Heart left ventricle (tissue), 16 donors: Measurements from ENCODE around the gene ELL. TPM values are rescaled to one million over a fixed set of nuclear protein-coding genes. Genes with fewer than 3 reads are reported as not detected.

Source experiments
- ATAC-seq, 4 donors: fragments of 200-7000 bp; cut with Tn5 transposase; one replicate each; pipeline ENCODE4 v1.9.1; 2020 to 2022; ENCODE audit warnings: moderate library complexity in 4 of 4, mild to moderate bottlenecking in 3 of 4, moderate number of reproducible peaks in 1 of 4
- DNase-seq, 5 donors: peaks; one replicate each; pipeline ENCODE4 v3.0.0-alpha.2; 2020
- H3K27ac ChIP-seq, 12 donors: fragments of 200-600 bp; sonication (generic) in 4 of 12; one replicate each; pipeline versions ENCODE4 v1.5.0 to v1.8.0; 2016 to 2022; ENCODE audit warnings: mild to moderate bottlenecking in 2 of 12
- H3K27me3 ChIP-seq, 9 donors: fragments of 200-600 bp; sonication (generic) in 2 of 9; one replicate each; pipeline versions ENCODE4 v1.5.1 to v1.8.0; 2016 to 2022; ENCODE audit warnings: mild to moderate bottlenecking in 3 of 9
- H3K36me3 ChIP-seq, 9 donors: fragments of 200-600 bp; sonication (generic) in 2 of 9; one replicate each; pipeline versions ENCODE4 v1.5.0 to v1.8.0; 2018 to 2022; ENCODE audit warnings: mild to moderate bottlenecking in 2 of 9
- H3K4me1 ChIP-seq, 12 donors: fragments of 200-600 bp; sonication (generic) in 4 of 12; one replicate each; pipeline versions ENCODE4 v1.5.0 to v1.8.0; 2016 to 2022; ENCODE audit warnings: mild to moderate bottlenecking in 3 of 12
- H3K4me3 ChIP-seq, 12 donors: fragments of 200-600 bp; sonication (generic) in 4 of 12; one replicate each; pipeline versions ENCODE4 v1.5.0 to v1.8.0; 2017 to 2022; ENCODE audit warnings: mild to moderate bottlenecking in 9 of 12, moderate library complexity in 4 of 12
- H3K9me3 ChIP-seq, 12 donors: fragments of 200-600 bp; sonication (generic) in 4 of 12; one replicate each; pipeline versions ENCODE4 v1.5.0 to v1.8.0; 2016 to 2022; ENCODE audit warnings: mild to moderate bottlenecking in 1 of 12
- POLR2A ChIP-seq, 2 donors: fragments of 450-650 bp; IDR thresholded peaks; one replicate each; pipeline ENCODE4 v1.6.1; 2017; ENCODE audit warnings: antibody characterized with exemption in 2 of 2, mild to moderate bottlenecking in 2 of 2, moderate library complexity in 2 of 2
- WGBS, 4 donors: extraction: QIAGEN DNeasy Blood & Tissue Kit in 2 of 4; methylation state at CpG; one replicate each; pipeline versions ENCODE4 v1.1.5 to v1.1.7; 2013 to 2018; 5-methylcytosine and 5-hydroxymethylcytosine counted together
- intact Hi-C, 10 donors: fragments of 100-400 bp; cut with DNase I; formaldehyde crosslinking; loops; one replicate each; pipeline versions ENCODE4 v1.11.1 to v1.14.2; 2022
- polyA plus RNA-seq, 2 donors: library from polyadenylated mRNA; stranded (reverse); fragments of 200-250 nt; gene quantifications; one replicate each; pipeline ENCODE4 v1.2.3, GENCODE V29; 2013
- total RNA-seq, 9 donors: library from RNA; depleted of rRNA in 2 of 9; stranded (reverse); fragments of >200 nt in 2 of 9; fragmentation: NEBNext Ultra II Directional in 3 of 9; extraction: Animal tissue kit (Norgen Biotek cat#: 25700) in 3 of 9; gene quantifications; one replicate each; pipeline versions ENCODE4 v1.1.0 to v1.2.4, GENCODE V29; 2016 to 2023
- TF ChIP-seq, protein P1 (sequence below), 12 donors: fragments of 200-600 bp; sonication (generic) in 4 of 12; IDR thresholded peaks; one replicate each; pipeline versions ENCODE4 v1.5.0 to v1.8.0; 2018 to 2022; ENCODE audit warnings: antibody characterized with exemption in 12 of 12, mild to moderate bottlenecking in 5 of 12
- donor health status: ischemic (EF 13 %, LVEDD 7.1; RV severe dilation, severe dysfunction).
- donor health status: healthy with polysubstance abuse.
- donor health status: DM: no; HTN: yes; CAD: no.
- donor health status: DM: no; HTN: no; CAD: no.
- donor health status: ischemic (EF 25% LVEDD 6.9; RV normal size, moderate dysfunction).
- donor health status: ischemic (EF 25% LVEDD 5.7; RV mildly dilated, moderate dysfunction).
- donor health status: healthy.
- donor health status: DM: yes; HTN: yes; CAD: no.
- donor health status: ischemic (EF 35%, LVEDD 5.7; RV mildly dilated, moderate dysfunction).
- donor health status: nonischemic (EF 11% LVEDD 7.7; RV severe dilation, severe dysfunction).
- donor health status: DM: yes; HTN: yes; CAD: no.
- donor health status: PGD.
- donor health status: ischemic (EF 29% LVEDD 5.4; RV normal size, mild dysfunction).
- donor health status: nonischemic (EF 23%, LVEDD 6.1; RV moderate dilation, normal function).

ELL gene
- total and polyA plus RNA-seq, 11 donors: 5.9 to 17.8 (median 7.3) TPM

- peak overlapping the region in 11 of 12 donors; percentile 19 to 58 (median 53) for H3K4me3 ChIP-seq
- peaks cover 0 to 6% (median 0%) of the 10 kb centered on the region in 9 donors for H3K36me3 ChIP-seq
- no peak for TF ChIP-seq POLR2A (IDR thresholded peaks at IDR 0.05)
- TF ChIP-seq, protein P1, sequence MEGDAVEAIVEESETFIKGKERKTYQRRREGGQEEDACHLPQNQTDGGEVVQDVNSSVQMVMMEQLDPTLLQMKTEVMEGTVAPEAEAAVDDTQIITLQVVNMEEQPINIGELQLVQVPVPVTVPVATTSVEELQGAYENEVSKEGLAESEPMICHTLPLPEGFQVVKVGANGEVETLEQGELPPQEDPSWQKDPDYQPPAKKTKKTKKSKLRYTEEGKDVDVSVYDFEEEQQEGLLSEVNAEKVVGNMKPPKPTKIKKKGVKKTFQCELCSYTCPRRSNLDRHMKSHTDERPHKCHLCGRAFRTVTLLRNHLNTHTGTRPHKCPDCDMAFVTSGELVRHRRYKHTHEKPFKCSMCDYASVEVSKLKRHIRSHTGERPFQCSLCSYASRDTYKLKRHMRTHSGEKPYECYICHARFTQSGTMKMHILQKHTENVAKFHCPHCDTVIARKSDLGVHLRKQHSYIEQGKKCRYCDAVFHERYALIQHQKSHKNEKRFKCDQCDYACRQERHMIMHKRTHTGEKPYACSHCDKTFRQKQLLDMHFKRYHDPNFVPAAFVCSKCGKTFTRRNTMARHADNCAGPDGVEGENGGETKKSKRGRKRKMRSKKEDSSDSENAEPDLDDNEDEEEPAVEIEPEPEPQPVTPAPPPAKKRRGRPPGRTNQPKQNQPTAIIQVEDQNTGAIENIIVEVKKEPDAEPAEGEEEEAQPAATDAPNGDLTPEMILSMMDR (IDR thresholded peaks at IDR 0.05): no peak
- peak overlapping the region in 11 of 12 donors; percentile 57 to 89 (median 70) for H3K27ac ChIP-seq
- H3K9me3 ChIP-seq: no peaks in the 10 kb centered on the region
- 6 to 19% (median 14%) methylated on average over 4 to 77 of the region's 77 CpGs for WGBS, 4 donors
- ATAC-seq (peak in 3 of 4 donors; percentile 53 to 67 (median 57)), DNase-seq (peak; percentile 82 to 90 (median 84))
- H3K4me1 ChIP-seq: peaks cover 18 to 77% (median 50%) of the 10 kb centered on the region in 12 donors
- no peaks in the 10 kb centered on the region for H3K27me3 ChIP-seq
- intact Hi-C loops: no loop called here
These were observed 92.8 kb downstream of the ELL start for GRCh38 chr19:18428787-18429674.

DNA sequence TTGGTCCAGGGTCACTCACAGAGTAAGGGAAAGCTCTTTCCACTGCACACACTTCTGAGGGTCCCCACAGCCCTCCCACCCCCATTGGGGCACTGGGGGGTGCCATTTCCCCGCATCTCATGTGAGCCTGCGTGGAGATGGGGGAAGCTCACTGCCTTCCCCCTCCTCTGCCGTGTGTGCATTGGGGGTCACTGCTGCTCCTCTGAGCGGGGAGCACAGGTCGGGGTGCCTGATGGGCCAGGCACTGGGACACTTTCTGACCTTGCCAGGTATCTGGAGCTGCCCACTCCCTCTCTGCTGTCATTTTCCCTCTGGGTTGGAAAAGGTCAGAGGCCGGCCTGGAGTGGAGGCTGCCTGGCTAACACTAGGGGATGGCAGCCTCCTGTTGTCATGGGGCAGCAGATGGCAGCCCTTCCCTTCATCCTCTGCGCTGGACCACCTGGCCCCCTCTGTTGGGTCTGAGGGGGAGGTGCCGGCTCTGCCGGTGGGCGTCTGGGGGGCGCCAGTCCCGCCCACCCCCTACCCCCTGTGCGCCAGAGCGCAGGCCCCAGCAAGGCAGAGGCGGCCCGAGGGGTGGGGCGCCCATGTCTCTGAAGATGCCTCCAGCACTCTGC is 93.6 kb downstream of the ELL start:
- intact Hi-C loops: no loop called here
- Histone ChIP-seq H3K27me3 (no peaks in the 10 kb centered on the region), H3K9me3 (no peaks in the 10 kb centered on the region), H3K27ac (peak overlapping the region in 11 of 12 donors; percentile 57 to 89 (median 70)), H3K4me1 (peaks cover 18 to 77% (median 57%) of the 10 kb centered on the region in 12 donors), H3K36me3 (peaks cover 0 to 6% (median 0%) of the 10 kb centered on the region in 9 donors), H3K4me3 (peak overlapping the region in 4 of 12 donors; percentile 53 to 55 (median 55))
- DNase-seq: no peak
- no peak for ATAC-seq
- TF ChIP-seq POLR2A (IDR thresholded peaks at IDR 0.05): no peak
- TF ChIP-seq, protein P1 (IDR thresholded peaks at IDR 0.05): no peak
- 78 to 93% (median 82%) methylated on average over 6 to 17 of the region's 17 CpGs for WGBS, 4 donors

- Histone ChIP-seq H3K27ac (peak overlapping the region in 1 of 12 donors; percentile 68), H3K4me3 (no peak overlapping the region), H3K27me3 (no peaks in the 10 kb centered on the region), H3K36me3 (peaks cover 0 to 6% (median 0%) of the 10 kb centered on the region in 9 donors), H3K9me3 (no peaks in the 10 kb centered on the region), H3K4me1 (peaks cover 18 to 77% (median 57%) of the 10 kb centered on the region in 12 donors)
- intact Hi-C loops: no loop called here
- no peak for ATAC-seq
- no peak for DNase-seq
- 58 to 95% (median 88%) methylated on average over 2 to 12 of the region's 12 CpGs for WGBS, 4 donors
- no peak for TF ChIP-seq POLR2A (IDR thresholded peaks at IDR 0.05)
- TF ChIP-seq, protein P1 (IDR thresholded peaks at IDR 0.05): no peak
These were observed 94.1 kb downstream of the ELL start for GRCh38 chr19:18427743-18428113.
